Neural crest cell (in vitro differentiated cells): ENCODE measurements around the gene LRMDA. TPM values are rescaled to one million over a fixed set of nuclear protein-coding genes. Genes with fewer than 3 reads are reported as not detected.

Experiments used
- DNase-seq: peaks from one replicate; pipeline ENCODE4 v3.0.0; 2021; ENCODE audit warnings: low read depth, mixed read lengths, low spot score
- H3K27ac Mint-ChIP-seq: one replicate; pipeline ENCODE4 v1.8.0; 2021; ENCODE audit warnings: mild to moderate bottlenecking, mixed read lengths; ENCODE audit not compliant: unreplicated experiment
- H3K27me3 Mint-ChIP-seq: 2 replicates; pipeline ENCODE4 v1.8.0; 2021; ENCODE audit warnings: low read depth, mild to moderate bottlenecking, mixed read lengths
- H3K36me3 Mint-ChIP-seq: 2 replicates; pipeline ENCODE4 v1.8.0; 2021; ENCODE audit warnings: low read depth, mild to moderate bottlenecking, mixed read lengths
- H3K4me1 Mint-ChIP-seq: 2 replicates; pipeline ENCODE4 v1.8.0; 2021; ENCODE audit warnings: mixed read lengths
- H3K4me3 Mint-ChIP-seq: one replicate; pipeline ENCODE4 v1.8.0; 2021; ENCODE audit warnings: mild to moderate bottlenecking, mixed read lengths
- H3K9me3 Mint-ChIP-seq: 2 replicates; pipeline ENCODE4 v1.8.0; 2021; ENCODE audit warnings: mixed read lengths
- CTCF ChIP-seq: fragments of 200-600 bp; sonication (generic); conservative IDR thresholded peaks from 2 replicates; pipeline ENCODE4 v1.5.0; 2021; ENCODE audit warnings: antibody characterized with exemption, mild to moderate bottlenecking
- total RNA-seq: library from RNA; stranded (reverse); gene quantifications from 2 replicates; pipeline ENCODE4 v1.2.1, GENCODE V29; 2021

LRMDA gene
- total RNA-seq, 1 donor from 2014 or later = 3.1 TPM

DNA sequence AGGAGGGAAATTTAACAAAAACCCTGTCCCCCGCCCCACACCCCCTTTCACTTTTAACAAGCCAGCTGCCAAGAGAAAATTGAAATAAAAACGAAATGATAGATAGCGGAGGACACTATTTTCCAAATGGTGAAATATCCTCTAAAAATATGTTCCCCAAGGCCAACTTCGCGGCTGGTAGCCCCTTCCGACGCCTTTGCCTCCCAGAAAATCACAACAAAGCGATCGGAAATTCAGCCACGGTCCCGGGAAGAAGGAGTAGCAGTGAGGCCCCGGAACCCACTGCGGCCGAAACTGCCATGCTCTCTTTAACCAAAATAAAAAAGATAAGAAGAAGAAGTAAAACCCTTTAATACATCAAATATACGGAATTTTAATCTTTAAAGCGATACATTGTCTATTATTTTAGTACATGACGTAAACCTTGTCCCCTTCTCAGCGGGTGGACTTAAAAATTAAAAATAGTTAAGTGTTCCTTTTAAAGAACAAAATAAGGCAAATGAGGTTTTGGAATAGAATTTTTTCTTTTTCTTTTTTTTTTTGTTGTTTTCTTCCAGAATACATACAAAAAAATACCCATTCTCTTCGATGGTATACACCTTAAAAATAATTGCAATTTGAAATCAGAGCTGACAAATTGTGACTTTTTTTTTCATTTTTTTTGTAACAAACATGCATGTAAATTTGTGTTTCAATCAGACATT is 33.8 kb upstream of the LRMDA start:
- peaks cover 12% of the 10 kb centered on the region for H3K36me3 Mint-ChIP-seq
- peak; percentile 21 for DNase-seq
- peak overlapping the region; percentile 63 for H3K27ac Mint-ChIP-seq
- H3K9me3 Mint-ChIP-seq = no peaks in the 10 kb centered on the region
- H3K4me1 Mint-ChIP-seq = peaks cover 31% of the 10 kb centered on the region
- peak overlapping the region; percentile 89 for H3K4me3 Mint-ChIP-seq
- TF ChIP-seq CTCF = no peak
- H3K27me3 Mint-ChIP-seq = peaks cover 77% of the 10 kb centered on the region

DNA sequence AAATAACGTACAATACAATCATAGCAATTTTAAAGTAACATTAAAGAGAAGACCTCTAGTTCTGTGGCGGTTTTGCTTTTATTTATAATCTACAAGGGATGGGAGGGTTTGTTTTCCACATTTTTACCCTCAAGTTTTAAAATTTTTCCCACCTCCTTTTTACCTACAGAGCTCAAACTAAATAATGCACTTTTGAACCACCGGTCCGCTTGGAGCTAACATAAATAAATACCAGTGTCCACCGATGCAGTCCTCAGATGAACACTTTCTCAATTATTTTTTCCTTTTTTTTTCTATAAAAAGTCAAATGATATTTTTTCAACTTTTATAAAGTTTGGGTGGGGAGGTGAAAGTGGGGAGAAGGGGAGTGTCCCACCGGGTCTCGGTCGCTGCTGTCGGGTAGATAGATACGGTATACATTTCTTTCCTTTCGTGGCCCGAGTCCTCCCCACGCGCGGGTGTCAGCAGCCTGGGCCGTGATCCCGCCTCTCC is 33.2 kb upstream of the LRMDA start:
- DNase-seq = no peak
- Mint-ChIP-seq H3K27ac (no peak overlapping the region), H3K9me3 (no peaks in the 10 kb centered on the region), H3K27me3 (peaks cover 78% of the 10 kb centered on the region), H3K36me3 (peaks cover 10% of the 10 kb centered on the region), H3K4me3 (peak overlapping the region; percentile 89), H3K4me1 (peaks cover 36% of the 10 kb centered on the region)
- no peak for TF ChIP-seq CTCF

- H3K36me3 Mint-ChIP-seq = peaks cover 8% of the 10 kb centered on the region
Measured at GRCh38 chr10:75398692-75399460, 32.5 kb upstream of the LRMDA start.

GRCh38 chr10:75399461-75400162 is 31.8 kb upstream of the LRMDA start:
- Mint-ChIP-seq H3K27ac (no peak overlapping the region), H3K27me3 (peaks cover 78% of the 10 kb centered on the region), H3K4me3 (peak overlapping the region; percentile 97), H3K9me3 (no peaks in the 10 kb centered on the region), H3K4me1 (peaks cover 42% of the 10 kb centered on the region), H3K36me3 (peaks cover 8% of the 10 kb centered on the region)
- peak; percentile 67 for TF ChIP-seq CTCF
- peak; percentile 66 for DNase-seq

More at GRCh38 chr10:75398692-75399460, 32.5 kb upstream of the LRMDA start:
- Mint-ChIP-seq H3K9me3 (no peaks in the 10 kb centered on the region), H3K27me3 (peaks cover 80% of the 10 kb centered on the region), H3K4me1 (peaks cover 40% of the 10 kb centered on the region), H3K4me3 (peak overlapping the region; percentile 89), H3K27ac (peak overlapping the region; percentile 37)
- TF ChIP-seq CTCF = no peak
- DNase-seq = peak; percentile 35

DNA sequence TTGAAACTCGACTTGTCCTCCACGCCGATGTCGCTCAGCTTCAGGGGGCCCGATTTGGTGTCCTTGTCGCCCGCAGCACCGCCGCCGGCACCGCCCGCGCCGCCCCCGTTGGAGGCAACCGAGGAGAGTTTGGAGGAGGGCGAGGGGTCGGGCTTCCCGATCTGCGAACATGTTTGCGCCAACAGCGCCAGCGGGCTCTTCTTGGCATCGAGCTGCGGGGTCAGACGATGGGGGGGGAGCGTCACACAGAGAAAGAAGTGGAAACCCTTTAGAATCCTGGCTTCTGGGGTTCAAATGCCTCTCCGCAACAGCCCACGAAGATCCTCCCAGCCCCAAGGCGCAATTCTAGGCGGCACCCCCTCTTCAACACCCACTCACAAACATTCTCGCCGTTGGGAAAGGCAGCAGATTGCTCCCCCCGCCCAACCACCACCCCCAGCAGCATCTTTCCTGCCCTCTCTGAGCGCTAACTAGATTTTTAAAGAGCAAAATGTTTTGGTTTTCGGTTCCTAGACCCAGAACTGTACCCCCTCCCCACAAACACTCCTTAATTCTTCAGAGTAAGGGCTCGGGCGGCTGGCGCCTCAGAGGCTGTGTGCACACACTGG is 31.2 kb upstream of the LRMDA start:
- no peak for DNase-seq

More for the DNA sequence above, 31.2 kb upstream of the LRMDA start:
- no peak for TF ChIP-seq CTCF
- Mint-ChIP-seq H3K9me3 (no peaks in the 10 kb centered on the region), H3K27me3 (peaks cover 77% of the 10 kb centered on the region), H3K4me1 (peaks cover 39% of the 10 kb centered on the region), H3K27ac (peak overlapping the region; percentile 88), H3K36me3 (peaks cover 8% of the 10 kb centered on the region), H3K4me3 (peak overlapping the region; percentile 97)
